Panc1 (cell line): Measurements from ENCODE around the gene NUDCD2. TPM values are rescaled to one million over a fixed set of nuclear protein-coding genes. Genes with fewer than 3 reads are reported as not detected.

Source experiments
- ATAC-seq: fragments of 200-7000 bp; cut with Tn5 transposase; 2 replicates; pipeline ENCODE4 v1.9.1; 2020; ENCODE audit warnings: mild to moderate bottlenecking, moderate library complexity
- BruUV-seq: library from RNA; stranded (reverse); fragments of 400-500 nt; replicated peaks from 2 replicates; lab custom pipeline; 2021; lab: Mats Ljungman, UMichigan
- CTCF ChIA-PET: fragments of 300-600 bp; sonication (Branson Sonifier 250); formaldehyde crosslinking; loops from one replicate; lab custom pipeline; 2022; ENCODE audit warnings: antibody characterized with exemption; lab: Charles Lee
- POLR2A ChIA-PET: fragments of 300-600 bp; sonication (Branson Sonifier 250); formaldehyde crosslinking; loops from one replicate; lab custom pipeline; 2022; ENCODE audit warnings: antibody characterized with exemption; lab: Charles Lee
- DNase-seq: peaks from one replicate; pipeline ENCODE4 v3.0.0-alpha.2; 2010; ENCODE audit warnings: low read depth, low spot score
- H3K27ac ChIP-seq: 2 replicates; pipeline ENCODE4 v1.5.1; 2011; ENCODE audit warnings: mild to moderate bottlenecking, low read length, inconsistent platforms
- H3K27me3 ChIP-seq: fragments of 200-500 bp; sonication (Bioruptor generic); 2 replicates; pipeline ENCODE4 v1.6.0; 2014; ENCODE audit warnings: low read length, inconsistent platforms; ENCODE audit not compliant: control insufficient read depth, insufficient read depth
- H3K36me3 ChIP-seq: fragments of 200-500 bp; sonication (Bioruptor generic); 2 replicates; pipeline ENCODE4 v1.5.1; 2014; ENCODE audit warnings: inconsistent platforms, mild to moderate bottlenecking, low read length, moderate library complexity; ENCODE audit not compliant: control insufficient read depth, insufficient read depth
- H3K4me1 ChIP-seq: 2 replicates; pipeline ENCODE4 v1.5.1; 2011; ENCODE audit warnings: inconsistent platforms, mild to moderate bottlenecking, low read length, moderate library complexity; ENCODE audit not compliant: control insufficient read depth, insufficient read depth
- H3K4me3 ChIP-seq, 2 experiments: 2 replicates each; pipeline ENCODE4 v1.5.1; 2011 to 2012; ENCODE audit warnings: low read depth in 2 of 2, low read length in 2 of 2, mild to moderate bottlenecking in 2 of 2, inconsistent platforms in 1 of 2, moderate library complexity in 1 of 2
- H3K9me3 ChIP-seq: fragments of 200-500 bp; sonication (Bioruptor generic); 2 replicates; pipeline ENCODE4 v1.5.1; 2014; ENCODE audit warnings: low read depth, mild to moderate bottlenecking, inconsistent platforms, low read length, moderate library complexity; ENCODE audit not compliant: control insufficient read depth, insufficient read depth
- POLR2AphosphoS5 ChIP-seq: IDR thresholded peaks from 2 replicates; pipeline ENCODE4 v1.6.1; 2012; ENCODE audit warnings: mild to moderate bottlenecking, low read depth, low read length, moderate library complexity
- SIN3A ChIP-seq: IDR thresholded peaks from 2 replicates; pipeline ENCODE4 v1.6.1; 2012; ENCODE audit warnings: low read depth, mild to moderate bottlenecking, low read length, moderate library complexity, borderline replicate concordance; ENCODE audit not compliant: insufficient read depth
- TCF7L2 ChIP-seq: IDR thresholded peaks from 2 replicates; pipeline ENCODE4 v1.6.1; 2011; ENCODE audit warnings: mild to moderate bottlenecking, low read depth, low read length, inconsistent platforms
- in situ Hi-C: cut with HindIII; loops from 2 replicates; pipeline ENCODE4 v1.10.0; 2016; ENCODE audit warnings: low sequenced_read_pairs, low pct_unique_long_range_greater_than_20kb
- intact Hi-C: fragments of 100-400 bp; cut with micrococcal nuclease; formaldehyde crosslinking; loops from one replicate; pipeline ENCODE4 v1.10.0; 2022; ENCODE audit not compliant: unreplicated experiment
- total RNA-seq: library from RNA; stranded (reverse); gene quantifications from one replicate; pipeline ENCODE4 v1.2.1, GENCODE V29; 2021; ENCODE audit not compliant: unreplicated experiment
- TF ChIP-seq, protein P1 (sequence below), 2 experiments: IDR thresholded peaks; 2 replicates each; pipeline ENCODE4 v1.6.1; 2011 to 2012; ENCODE audit warnings: low read depth in 2 of 2, control low read depth in 1 of 2, low read length in 1 of 2, mild to moderate bottlenecking in 1 of 2, moderate library complexity in 1 of 2; ENCODE audit not compliant: insufficient read depth in 1 of 2
- TF ChIP-seq, protein P2 (sequence below): fragments of 450-650 bp; IDR thresholded peaks from 2 replicates; pipeline ENCODE4 v1.5.1; 2017; ENCODE audit warnings: mild to moderate bottlenecking

NUDCD2 gene
- total RNA-seq, 1 experiment from 2014 or later = 58.6 TPM

DNA sequence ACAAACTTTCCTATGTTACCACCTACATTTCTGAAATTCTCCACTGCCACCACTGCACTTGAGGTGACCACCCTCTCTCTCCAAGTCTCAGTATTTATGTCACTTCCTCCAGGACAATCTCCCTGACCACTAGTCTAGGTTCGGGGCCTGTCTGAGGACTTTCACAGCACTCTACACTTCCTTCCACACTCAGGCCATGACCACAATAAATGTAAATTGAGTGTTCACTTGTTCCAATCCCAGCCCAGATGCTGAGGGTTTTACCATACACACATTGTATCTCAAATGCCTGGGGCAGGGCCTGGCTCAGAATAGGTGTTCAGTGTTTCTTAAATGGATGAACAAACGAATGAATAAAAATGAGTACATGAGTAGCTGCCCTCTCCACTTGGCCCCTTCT lies 49.4 kb downstream of the NUDCD2 start:
- intact Hi-C loops = no loop called here
- H3K4me1 ChIP-seq = peaks cover 6% of the 10 kb centered on the region; the same call in 1 of the 2 replicates
- 0 out of 2 replicates have a peak, but pooled peaks cover 2% of the 10 kb centered on the region for H3K27me3 ChIP-seq
- ATAC-seq (no peak), DNase-seq (no peak)
- ChIA-PET POLR2A (no interaction called here), CTCF (no interaction called here)
- no peak overlapping the region for H3K4me3 ChIP-seq
- no peaks in the 10 kb centered on the region for H3K36me3 ChIP-seq
- no TSS peak for BruUV-seq
- H3K9me3 ChIP-seq = no peaks in the 10 kb centered on the region
- no peak overlapping the region for H3K27ac ChIP-seq
- TF ChIP-seq TCF7L2 (no peak), SIN3A (no peak)
- TF ChIP-seq, protein P1, sequence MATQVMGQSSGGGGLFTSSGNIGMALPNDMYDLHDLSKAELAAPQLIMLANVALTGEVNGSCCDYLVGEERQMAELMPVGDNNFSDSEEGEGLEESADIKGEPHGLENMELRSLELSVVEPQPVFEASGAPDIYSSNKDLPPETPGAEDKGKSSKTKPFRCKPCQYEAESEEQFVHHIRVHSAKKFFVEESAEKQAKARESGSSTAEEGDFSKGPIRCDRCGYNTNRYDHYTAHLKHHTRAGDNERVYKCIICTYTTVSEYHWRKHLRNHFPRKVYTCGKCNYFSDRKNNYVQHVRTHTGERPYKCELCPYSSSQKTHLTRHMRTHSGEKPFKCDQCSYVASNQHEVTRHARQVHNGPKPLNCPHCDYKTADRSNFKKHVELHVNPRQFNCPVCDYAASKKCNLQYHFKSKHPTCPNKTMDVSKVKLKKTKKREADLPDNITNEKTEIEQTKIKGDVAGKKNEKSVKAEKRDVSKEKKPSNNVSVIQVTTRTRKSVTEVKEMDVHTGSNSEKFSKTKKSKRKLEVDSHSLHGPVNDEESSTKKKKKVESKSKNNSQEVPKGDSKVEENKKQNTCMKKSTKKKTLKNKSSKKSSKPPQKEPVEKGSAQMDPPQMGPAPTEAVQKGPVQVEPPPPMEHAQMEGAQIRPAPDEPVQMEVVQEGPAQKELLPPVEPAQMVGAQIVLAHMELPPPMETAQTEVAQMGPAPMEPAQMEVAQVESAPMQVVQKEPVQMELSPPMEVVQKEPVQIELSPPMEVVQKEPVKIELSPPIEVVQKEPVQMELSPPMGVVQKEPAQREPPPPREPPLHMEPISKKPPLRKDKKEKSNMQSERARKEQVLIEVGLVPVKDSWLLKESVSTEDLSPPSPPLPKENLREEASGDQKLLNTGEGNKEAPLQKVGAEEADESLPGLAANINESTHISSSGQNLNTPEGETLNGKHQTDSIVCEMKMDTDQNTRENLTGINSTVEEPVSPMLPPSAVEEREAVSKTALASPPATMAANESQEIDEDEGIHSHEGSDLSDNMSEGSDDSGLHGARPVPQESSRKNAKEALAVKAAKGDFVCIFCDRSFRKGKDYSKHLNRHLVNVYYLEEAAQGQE (IDR thresholded peaks at IDR 0.05; ENCODE audit: insufficient read depth in 1 of 2, low read depth in 2 of 2, low read length in 1 of 2) = no peak
- in situ Hi-C loops = no loop called here

DNA sequence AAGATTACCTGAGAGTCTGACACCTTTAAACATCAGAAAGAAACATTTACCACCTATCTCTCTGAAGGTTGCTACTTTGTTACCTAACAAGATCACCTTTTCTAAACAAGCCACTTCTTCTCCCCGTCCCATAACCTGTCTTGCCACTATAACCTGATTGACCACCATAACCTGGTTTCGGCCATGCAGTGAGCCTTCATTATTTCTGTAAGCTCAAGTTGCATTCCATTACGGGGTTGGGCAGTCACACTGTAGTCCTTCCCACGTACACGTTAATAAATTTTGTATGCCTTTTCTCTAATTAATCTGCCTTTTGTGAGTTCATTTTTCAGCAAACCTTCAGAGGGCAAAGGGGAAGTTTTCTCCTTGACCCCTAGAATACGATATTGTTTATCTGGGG lies 50.5 kb downstream of the NUDCD2 start:
- H3K4me3 ChIP-seq = no peak overlapping the region
- ATAC-seq (no peak), DNase-seq (no peak)
- no peaks in the 10 kb centered on the region for H3K27me3 ChIP-seq
- H3K27ac ChIP-seq = no peak overlapping the region
- H3K36me3 ChIP-seq = no peaks in the 10 kb centered on the region
- H3K9me3 ChIP-seq = no peaks in the 10 kb centered on the region
- TF ChIP-seq, protein P2, sequence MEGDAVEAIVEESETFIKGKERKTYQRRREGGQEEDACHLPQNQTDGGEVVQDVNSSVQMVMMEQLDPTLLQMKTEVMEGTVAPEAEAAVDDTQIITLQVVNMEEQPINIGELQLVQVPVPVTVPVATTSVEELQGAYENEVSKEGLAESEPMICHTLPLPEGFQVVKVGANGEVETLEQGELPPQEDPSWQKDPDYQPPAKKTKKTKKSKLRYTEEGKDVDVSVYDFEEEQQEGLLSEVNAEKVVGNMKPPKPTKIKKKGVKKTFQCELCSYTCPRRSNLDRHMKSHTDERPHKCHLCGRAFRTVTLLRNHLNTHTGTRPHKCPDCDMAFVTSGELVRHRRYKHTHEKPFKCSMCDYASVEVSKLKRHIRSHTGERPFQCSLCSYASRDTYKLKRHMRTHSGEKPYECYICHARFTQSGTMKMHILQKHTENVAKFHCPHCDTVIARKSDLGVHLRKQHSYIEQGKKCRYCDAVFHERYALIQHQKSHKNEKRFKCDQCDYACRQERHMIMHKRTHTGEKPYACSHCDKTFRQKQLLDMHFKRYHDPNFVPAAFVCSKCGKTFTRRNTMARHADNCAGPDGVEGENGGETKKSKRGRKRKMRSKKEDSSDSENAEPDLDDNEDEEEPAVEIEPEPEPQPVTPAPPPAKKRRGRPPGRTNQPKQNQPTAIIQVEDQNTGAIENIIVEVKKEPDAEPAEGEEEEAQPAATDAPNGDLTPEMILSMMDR = no peak
- TF ChIP-seq, protein P1 (IDR thresholded peaks at IDR 0.05; ENCODE audit: insufficient read depth in 1 of 2, low read depth in 2 of 2, low read length in 1 of 2) = no peak
- TF ChIP-seq POLR2AphosphoS5 (no peak), SIN3A (no peak), TCF7L2 (no peak)
- BruUV-seq = no TSS peak
- ChIA-PET POLR2A (no interaction called here), CTCF (interaction anchor here (1.1 kb wide), 1 partner anchor 10 kb away, joined by 5 read pairs; no protein-coding TSS in a partner anchor)
- in situ Hi-C loops (no loop called here), intact Hi-C loops (loop anchor here (5.0 to 10.0 kb wide), 2 partner anchors 1555 to 1867 kb away; no protein-coding TSS in a partner anchor)
- peaks cover 6% of the 10 kb centered on the region; the same call in 1 of the 2 replicates for H3K4me1 ChIP-seq
